MM.1S (cell line): ENCODE measurements around the gene CHD2.

ENCODE experiments used
- DNase-seq: peaks from one replicate; pipeline ENCODE4 v3.0.0-alpha.2; 2015
- H2AFZ ChIP-seq: fragments of 300-600 bp; sonication (generic); 2 replicates; pipeline ENCODE4 v1.6.0; 2016; ENCODE audit warnings: antibody characterized with exemption, low read length
- H3F3A ChIP-seq: fragments of 300-600 bp; sonication (generic); 2 replicates; pipeline ENCODE4 v1.6.1; 2016; ENCODE audit warnings: mild to moderate bottlenecking, antibody characterized with exemption, low read length, moderate library complexity, mixed read lengths; ENCODE audit not compliant: insufficient read depth
- H3K27ac ChIP-seq: fragments of 300-600 bp; sonication (generic); 2 replicates; pipeline ENCODE4 v1.5.1; 2016; ENCODE audit warnings: mild to moderate bottlenecking, low read length
- H3K27me3 ChIP-seq: fragments of 300-600 bp; sonication (generic); replicated peaks from 2 replicates; pipeline ENCODE4 v1.6.0; 2016; ENCODE audit warnings: low read length; ENCODE audit not compliant: insufficient read depth
- H3K36me3 ChIP-seq: fragments of 300-600 bp; sonication (generic); replicated peaks from 2 replicates; pipeline ENCODE4 v1.6.1; 2016; ENCODE audit warnings: mild to moderate bottlenecking, low read length, mixed read lengths; ENCODE audit not compliant: insufficient read depth
- H3K4me1 ChIP-seq: fragments of 300-600 bp; sonication (generic); 2 replicates; pipeline ENCODE4 v1.6.1; 2016; ENCODE audit warnings: low read length, mixed read lengths
- H3K4me2 ChIP-seq: fragments of 300-600 bp; sonication (generic); 2 replicates; pipeline ENCODE4 v1.6.0; 2016; ENCODE audit warnings: low read depth, low read length
- H3K4me3 ChIP-seq: fragments of 300-600 bp; sonication (generic); 2 replicates; pipeline ENCODE4 v1.5.1; 2016; ENCODE audit warnings: low read length, mixed read lengths
- H3K79me2 ChIP-seq: fragments of 300-600 bp; sonication (generic); 2 replicates; pipeline ENCODE4 v1.6.1; 2016; ENCODE audit warnings: mixed run types, low read length, mixed read lengths
- H3K9ac ChIP-seq: fragments of 300-600 bp; sonication (generic); 2 replicates; pipeline ENCODE4 v1.6.1; 2016; ENCODE audit warnings: low read length, mixed read lengths
- H3K9me2 ChIP-seq: fragments of 300-600 bp; sonication (generic); replicated peaks from 2 replicates; pipeline ENCODE4 v1.6.1; 2016; ENCODE audit warnings: mild to moderate bottlenecking, low read length, mixed read lengths; ENCODE audit not compliant: insufficient read depth
- H3K9me3 ChIP-seq: fragments of 300-600 bp; sonication (generic); replicated peaks from 2 replicates; pipeline ENCODE4 v1.6.1; 2016; ENCODE audit warnings: mild to moderate bottlenecking, low read length, mixed read lengths; ENCODE audit not compliant: insufficient read depth
- H4K20me1 ChIP-seq: fragments of 300-600 bp; sonication (generic); 2 replicates; pipeline ENCODE4 v1.6.1; 2016; ENCODE audit warnings: mild to moderate bottlenecking, low read length, moderate library complexity, mixed read lengths; ENCODE audit not compliant: insufficient read depth
- EZH2 ChIP-seq: fragments of 300-600 bp; sonication (generic); optimal IDR thresholded peaks from 2 replicates; pipeline ENCODE3; 2017; ENCODE audit warnings: low read depth, mild to moderate bottlenecking, antibody characterized with exemption, low read length, mixed read lengths
- EZH2phosphoT487 ChIP-seq: fragments of 300-600 bp; sonication (generic); IDR thresholded peaks from 2 replicates; pipeline ENCODE4 v1.6.1; 2018; ENCODE audit warnings: antibody characterized with exemption, low read length
- TF ChIP-seq, protein P1 (sequence below): fragments of 300-600 bp; sonication (generic); IDR thresholded peaks from 2 replicates; pipeline ENCODE4 v1.5.1; 2016; ENCODE audit warnings: antibody characterized with exemption, low read length, mixed read lengths

The CHD2 gene

DNA sequence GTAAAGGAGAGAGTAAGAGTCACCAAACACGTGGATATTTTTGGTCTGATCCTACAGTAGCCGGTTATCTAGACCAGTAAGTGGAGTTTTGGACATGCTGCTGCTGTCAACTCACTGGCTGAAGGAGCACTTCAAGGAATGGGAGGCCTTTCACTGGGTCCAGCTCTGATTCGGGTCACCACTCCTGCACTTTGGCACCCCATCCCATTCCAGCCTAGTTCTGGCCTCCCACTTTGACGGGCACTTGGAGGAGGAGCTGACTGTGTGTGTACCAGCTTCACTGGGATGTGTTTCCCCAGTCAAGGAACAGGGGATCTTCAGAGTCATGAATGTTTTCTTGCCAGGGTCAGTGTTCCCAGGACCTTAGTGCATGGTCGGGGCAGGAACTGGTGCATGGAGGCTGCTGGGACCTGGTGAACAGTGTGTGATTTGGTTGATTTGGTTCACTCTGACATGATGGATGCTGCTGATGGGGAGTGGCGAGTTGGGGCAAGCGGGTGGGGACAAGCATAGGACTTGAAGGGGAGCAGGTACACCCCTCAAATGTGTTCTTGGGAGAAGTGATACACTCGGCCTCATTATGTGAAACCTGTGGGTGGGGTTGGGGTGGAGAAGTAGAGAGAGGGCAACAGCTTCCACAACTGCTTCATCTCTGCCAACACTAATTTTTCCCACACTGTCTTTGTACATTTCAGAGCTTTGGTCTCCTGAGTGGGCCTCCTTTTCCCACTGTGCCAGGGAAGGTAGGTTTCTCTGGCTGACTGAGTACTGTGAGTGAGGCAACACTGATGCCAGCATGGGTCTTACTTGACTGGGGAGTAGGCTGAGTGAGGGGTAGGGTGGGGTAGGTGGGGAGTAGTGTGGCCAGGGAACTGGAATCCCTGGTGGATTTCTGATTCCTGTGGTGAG lies 124.8 kb downstream of the CHD2 start:
- no peak overlapping the region for H3K9ac ChIP-seq
- H3K27me3 ChIP-seq: no peaks in the 10 kb centered on the region
- no peaks in the 10 kb centered on the region for H3K9me3 ChIP-seq
- no peak overlapping the region for H2AFZ ChIP-seq
- no peak overlapping the region for H3K27ac ChIP-seq
- H3F3A ChIP-seq: peaks cover 23% of the 10 kb centered on the region
- peaks cover 21% of the 10 kb centered on the region for H3K4me1 ChIP-seq
- H3K9me2 ChIP-seq: no peaks in the 10 kb centered on the region
- no peaks in the 10 kb centered on the region for H4K20me1 ChIP-seq
- DNase-seq: no peak
- H3K79me2 ChIP-seq: peaks cover 17% of the 10 kb centered on the region
- no peak overlapping the region for H3K4me2 ChIP-seq
- H3K4me3 ChIP-seq: no peak overlapping the region
- TF ChIP-seq, protein P1, sequence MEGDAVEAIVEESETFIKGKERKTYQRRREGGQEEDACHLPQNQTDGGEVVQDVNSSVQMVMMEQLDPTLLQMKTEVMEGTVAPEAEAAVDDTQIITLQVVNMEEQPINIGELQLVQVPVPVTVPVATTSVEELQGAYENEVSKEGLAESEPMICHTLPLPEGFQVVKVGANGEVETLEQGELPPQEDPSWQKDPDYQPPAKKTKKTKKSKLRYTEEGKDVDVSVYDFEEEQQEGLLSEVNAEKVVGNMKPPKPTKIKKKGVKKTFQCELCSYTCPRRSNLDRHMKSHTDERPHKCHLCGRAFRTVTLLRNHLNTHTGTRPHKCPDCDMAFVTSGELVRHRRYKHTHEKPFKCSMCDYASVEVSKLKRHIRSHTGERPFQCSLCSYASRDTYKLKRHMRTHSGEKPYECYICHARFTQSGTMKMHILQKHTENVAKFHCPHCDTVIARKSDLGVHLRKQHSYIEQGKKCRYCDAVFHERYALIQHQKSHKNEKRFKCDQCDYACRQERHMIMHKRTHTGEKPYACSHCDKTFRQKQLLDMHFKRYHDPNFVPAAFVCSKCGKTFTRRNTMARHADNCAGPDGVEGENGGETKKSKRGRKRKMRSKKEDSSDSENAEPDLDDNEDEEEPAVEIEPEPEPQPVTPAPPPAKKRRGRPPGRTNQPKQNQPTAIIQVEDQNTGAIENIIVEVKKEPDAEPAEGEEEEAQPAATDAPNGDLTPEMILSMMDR: no peak
- TF ChIP-seq EZH2phosphoT487 (no peak), EZH2 (no peak)
- H3K36me3 ChIP-seq: peaks cover 18% of the 10 kb centered on the region

DNA sequence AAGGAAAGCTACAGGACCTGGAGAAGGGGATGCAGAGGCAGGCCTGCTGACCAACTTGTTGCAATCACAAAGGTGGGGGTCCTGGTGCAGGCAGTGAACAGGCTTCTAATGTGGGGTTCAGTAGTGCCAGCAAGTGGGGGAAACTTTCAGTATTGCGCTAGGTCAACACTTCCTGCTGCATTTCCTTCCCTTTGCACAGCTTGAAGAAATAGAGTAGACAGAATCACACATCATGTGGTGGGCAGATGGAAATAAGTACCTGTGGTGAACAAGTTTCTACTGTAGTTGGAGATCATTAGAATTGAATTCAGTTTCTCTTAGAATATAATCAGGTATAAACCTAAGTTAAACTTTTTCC lies 125.5 kb downstream of the CHD2 start:
- no peak overlapping the region for H3K9ac ChIP-seq
- peaks cover 12% of the 10 kb centered on the region; the same call in 1 of the 2 replicates for H3K36me3 ChIP-seq
- no peak for DNase-seq
- no peak overlapping the region for H2AFZ ChIP-seq
- H3K4me3 ChIP-seq: no peak overlapping the region
- no peaks in the 10 kb centered on the region for H3K27me3 ChIP-seq
- peaks cover 18% of the 10 kb centered on the region for H3K4me1 ChIP-seq
- peaks cover 23% of the 10 kb centered on the region for H3F3A ChIP-seq
- no peaks in the 10 kb centered on the region for H3K9me3 ChIP-seq
- TF ChIP-seq EZH2phosphoT487 (no peak), EZH2 (no peak)
- TF ChIP-seq, protein P1: no peak
- no peak overlapping the region for H3K27ac ChIP-seq
- no peaks in the 10 kb centered on the region for H3K9me2 ChIP-seq
- H3K4me2 ChIP-seq: no peak overlapping the region
- H3K79me2 ChIP-seq: peaks cover 17% of the 10 kb centered on the region
- H4K20me1 ChIP-seq: no peaks in the 10 kb centered on the region

DNA sequence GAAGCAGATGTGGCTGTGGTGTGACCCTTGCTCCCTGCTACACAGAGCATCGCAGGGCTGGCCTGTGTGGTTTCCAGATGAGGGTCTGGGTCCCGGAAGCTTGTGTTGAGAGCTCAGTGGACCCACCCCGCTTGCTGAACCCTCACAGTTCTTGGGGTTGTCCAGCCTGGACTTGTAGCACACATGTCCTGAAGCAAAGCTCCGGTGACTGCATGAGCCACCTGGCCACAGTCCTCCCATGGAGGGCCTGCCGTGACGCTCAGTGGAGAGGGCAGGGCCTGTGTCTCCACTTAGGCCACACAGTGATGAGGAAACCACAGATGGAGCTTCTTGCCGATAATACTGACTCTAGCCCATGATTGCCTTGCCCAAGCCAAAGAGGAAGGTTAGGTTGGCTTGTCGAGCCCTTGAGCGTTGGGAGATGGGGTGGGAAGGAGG lies 126.3 kb downstream of the CHD2 start:
- peaks cover 17% of the 10 kb centered on the region for H3F3A ChIP-seq
- no peaks in the 10 kb centered on the region for H3K27me3 ChIP-seq
- no peak overlapping the region for H3K4me2 ChIP-seq
- DNase-seq: no peak
- no peak overlapping the region for H2AFZ ChIP-seq
- H3K9ac ChIP-seq: no peak overlapping the region
- no peak overlapping the region for H3K4me3 ChIP-seq
- H3K4me1 ChIP-seq: peaks cover 10% of the 10 kb centered on the region
- no peaks in the 10 kb centered on the region for H3K9me3 ChIP-seq
- TF ChIP-seq EZH2: no peak
- TF ChIP-seq, protein P1: no peak
- no peak for TF ChIP-seq EZH2phosphoT487
- peaks cover 11% of the 10 kb centered on the region; the same call in 1 of the 2 replicates for H3K36me3 ChIP-seq
- H3K27ac ChIP-seq: no peak overlapping the region
- no peaks in the 10 kb centered on the region for H4K20me1 ChIP-seq
- H3K79me2 ChIP-seq: peaks cover 17% of the 10 kb centered on the region
- no peaks in the 10 kb centered on the region for H3K9me2 ChIP-seq
